Measurements from ENCODE around the gene TMEM106C.

TMEM106C gene, protein sequence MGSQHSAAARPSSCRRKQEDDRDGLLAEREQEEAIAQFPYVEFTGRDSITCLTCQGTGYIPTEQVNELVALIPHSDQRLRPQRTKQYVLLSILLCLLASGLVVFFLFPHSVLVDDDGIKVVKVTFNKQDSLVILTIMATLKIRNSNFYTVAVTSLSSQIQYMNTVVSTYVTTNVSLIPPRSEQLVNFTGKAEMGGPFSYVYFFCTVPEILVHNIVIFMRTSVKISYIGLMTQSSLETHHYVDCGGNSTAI

DNA sequence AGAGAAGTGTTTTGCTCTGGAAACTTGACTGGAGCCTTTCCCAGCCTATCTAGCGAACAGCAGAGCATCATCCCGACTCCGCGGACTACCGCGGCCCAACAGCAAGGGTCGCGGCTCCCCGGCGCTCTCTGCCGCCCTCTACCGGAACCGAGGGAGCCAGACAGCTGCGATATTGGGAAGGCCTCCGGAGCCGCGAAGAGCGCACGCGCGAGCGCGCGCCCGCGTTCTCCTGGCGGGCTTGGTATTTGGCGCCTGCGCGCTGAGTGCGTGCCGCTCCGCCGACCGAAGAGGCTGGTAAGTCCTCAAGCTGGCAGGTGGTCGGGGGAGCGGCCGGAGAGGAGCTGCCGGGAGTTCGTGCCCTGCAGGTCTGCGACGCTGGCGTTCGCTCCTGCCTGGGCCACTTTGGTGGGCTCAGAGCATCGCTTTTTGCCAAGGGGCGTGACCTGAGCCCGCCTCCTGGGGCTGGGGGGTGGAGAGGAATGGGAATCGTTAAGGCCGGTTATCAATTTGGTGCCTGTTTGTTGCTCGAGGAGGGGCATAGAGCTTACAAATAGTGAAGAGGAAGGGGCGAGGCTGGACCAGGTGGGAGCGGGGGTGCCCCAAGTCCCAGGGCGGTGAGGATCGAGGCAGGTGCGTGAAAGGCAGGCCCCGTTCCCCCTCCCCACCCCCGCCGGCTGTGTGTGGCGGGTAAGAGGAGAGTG, at the start of gene TMEM106C:
Gene TMEM106C, plus strand, starts transcription at position 257 of the 701 bp plus-strand sequence. CDS start 641 bp downstream, outside the sequence.
- TF ChIP-seq GATA3 (IDR thresholded peaks at IDR 0.05; ENCODE audit: low read depth, low read length) (no peak), GATA2 (IDR thresholded peaks at IDR 0.05; ENCODE audit: low read depth, low read length) (no peak)

DNA sequence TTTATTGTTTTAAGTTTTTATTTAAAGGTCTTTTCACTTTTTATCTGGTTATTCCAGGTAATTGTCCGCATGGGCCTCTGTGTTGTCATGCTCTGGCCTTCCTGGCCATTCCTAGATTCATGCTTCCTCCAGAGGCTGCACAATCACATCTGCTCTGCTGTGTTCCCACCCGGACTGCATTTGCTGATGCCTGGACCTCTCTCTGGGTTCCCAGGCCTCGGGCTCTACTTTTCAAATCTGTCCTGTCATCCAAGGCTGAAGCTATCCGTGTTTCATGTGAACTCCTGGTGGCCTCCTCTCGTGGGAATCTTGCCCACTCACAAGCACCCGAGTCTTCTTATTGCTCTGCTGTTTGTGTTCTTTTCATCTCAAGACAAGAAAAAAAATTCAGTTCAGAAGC, 42.5 kb upstream of the TMEM106C start:
- TF ChIP-seq GATA3 (IDR thresholded peaks at IDR 0.05; ENCODE audit: low read depth, low read length) (no peak), GATA2 (IDR thresholded peaks at IDR 0.05; ENCODE audit: low read depth, low read length) (no peak)

DNA sequence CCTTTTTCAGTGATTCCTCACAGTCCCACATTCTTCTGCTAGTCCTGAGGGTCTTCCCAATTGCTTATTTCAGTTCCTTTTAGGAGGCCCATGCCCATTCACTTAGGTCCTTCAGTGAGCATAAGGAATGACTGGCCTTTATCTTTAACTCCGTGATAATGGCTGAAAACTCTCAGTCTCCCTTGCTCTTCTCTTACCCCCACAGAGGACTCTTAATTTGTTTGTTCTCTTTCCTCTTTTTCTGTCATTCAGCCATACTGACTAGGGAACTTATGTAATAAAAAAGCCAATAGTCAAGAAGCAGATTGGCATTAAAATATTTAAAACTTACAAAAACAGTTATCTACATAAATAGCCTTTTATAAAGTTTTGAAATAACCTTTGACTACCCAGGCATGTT, 41.5 kb upstream of the TMEM106C start:
- TF ChIP-seq GATA2 (IDR thresholded peaks at IDR 0.05; ENCODE audit: low read depth, low read length): no peak
- no peak for TF ChIP-seq GATA3 (IDR thresholded peaks at IDR 0.05; ENCODE audit: low read depth, low read length)

DNA sequence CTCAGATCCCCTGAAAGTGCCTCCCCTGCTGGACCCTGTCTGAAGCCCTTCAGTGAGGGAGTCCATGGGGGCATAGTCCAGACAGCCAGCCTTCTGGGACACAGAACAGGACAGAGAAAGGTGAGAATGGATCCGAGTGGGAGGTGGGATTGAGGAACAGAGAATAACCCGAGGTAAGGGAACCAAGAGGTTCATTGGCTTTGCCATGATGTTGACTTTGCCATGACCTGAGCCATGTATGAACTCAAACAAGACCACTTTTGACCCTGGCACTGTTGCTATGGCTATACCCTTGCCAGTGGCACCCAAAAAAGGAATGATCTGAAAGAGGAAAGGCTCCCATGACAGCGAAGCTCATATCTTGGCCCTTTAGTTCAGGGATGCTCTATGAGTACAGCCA, 36.0 kb upstream of the TMEM106C start:
- TF ChIP-seq GATA3 (IDR thresholded peaks at IDR 0.05; ENCODE audit: low read depth, low read length): no peak
- no peak for TF ChIP-seq GATA2 (IDR thresholded peaks at IDR 0.05; ENCODE audit: low read depth, low read length)

DNA sequence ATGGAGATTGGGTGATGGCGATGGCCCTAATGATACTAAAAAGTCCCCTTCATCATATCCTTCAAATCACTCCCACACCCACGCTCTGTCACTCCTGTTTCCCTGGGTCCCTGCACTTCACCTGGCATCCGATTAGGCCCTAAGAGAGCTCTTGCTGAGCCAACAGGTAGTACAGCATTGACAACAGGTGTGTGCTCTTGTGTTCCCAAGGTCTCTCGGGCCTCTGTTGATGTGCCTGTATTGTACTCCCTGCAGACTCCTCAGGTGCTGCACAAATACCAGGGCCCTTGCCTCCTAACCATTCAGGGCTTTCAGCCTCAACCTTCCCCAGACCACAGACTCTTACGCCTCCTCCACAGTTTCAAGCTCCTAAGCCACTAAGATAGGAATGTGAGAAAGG, 32.8 kb upstream of the TMEM106C start:
- no peak for TF ChIP-seq GATA2 (IDR thresholded peaks at IDR 0.05; ENCODE audit: low read depth, low read length)
- TF ChIP-seq GATA3 (IDR thresholded peaks at IDR 0.05; ENCODE audit: low read depth, low read length): no peak

DNA sequence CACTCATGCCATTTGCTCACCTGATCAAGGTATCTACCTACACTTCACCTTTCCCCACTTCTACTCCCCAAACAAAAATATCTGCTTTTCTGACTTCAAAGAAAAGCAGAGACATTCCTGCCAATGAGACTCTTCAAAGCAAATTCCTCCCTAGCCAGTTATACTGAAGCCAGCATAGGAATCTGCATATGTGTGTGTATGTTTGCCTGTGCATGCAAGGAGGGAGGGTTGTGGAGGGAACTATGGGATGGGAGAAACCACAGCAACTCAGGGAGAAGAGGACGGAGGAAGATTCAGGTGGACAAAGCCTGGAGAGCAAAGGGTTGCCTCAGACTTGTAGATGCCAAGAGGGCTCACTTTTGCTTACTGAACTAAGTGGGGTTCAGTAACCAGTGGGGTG, 32.2 kb upstream of the TMEM106C start:
- TF ChIP-seq GATA3 (IDR thresholded peaks at IDR 0.05; ENCODE audit: low read depth, low read length) (no peak), GATA2 (IDR thresholded peaks at IDR 0.05; ENCODE audit: low read depth, low read length) (no peak)

DNA sequence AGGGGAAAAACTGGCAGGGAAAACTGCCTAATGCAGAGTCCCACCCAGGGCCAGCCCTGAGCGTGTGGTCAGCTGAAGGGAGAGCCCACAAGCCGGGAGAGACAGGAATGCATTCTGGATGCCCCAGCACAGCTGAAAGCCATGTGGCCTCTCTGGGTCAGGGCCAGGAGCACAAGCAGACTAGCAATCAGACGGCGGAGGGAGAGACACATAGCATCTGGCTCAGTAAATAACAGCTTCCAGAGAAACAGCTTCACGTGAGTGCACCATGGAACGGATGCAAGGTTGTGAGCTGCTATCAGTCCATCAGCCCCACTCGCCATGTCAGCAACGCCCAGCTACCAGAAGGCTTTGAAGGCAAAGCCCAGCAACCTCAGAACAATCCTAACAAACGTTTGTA, 28.2 kb upstream of the TMEM106C start:
- TF ChIP-seq GATA2 (IDR thresholded peaks at IDR 0.05; ENCODE audit: low read depth, low read length): peak; percentile 94
- peak; percentile 62; the same call in 1 of the 2 replicates for TF ChIP-seq GATA3 (IDR thresholded peaks at IDR 0.05; ENCODE audit: low read depth, low read length)

DNA sequence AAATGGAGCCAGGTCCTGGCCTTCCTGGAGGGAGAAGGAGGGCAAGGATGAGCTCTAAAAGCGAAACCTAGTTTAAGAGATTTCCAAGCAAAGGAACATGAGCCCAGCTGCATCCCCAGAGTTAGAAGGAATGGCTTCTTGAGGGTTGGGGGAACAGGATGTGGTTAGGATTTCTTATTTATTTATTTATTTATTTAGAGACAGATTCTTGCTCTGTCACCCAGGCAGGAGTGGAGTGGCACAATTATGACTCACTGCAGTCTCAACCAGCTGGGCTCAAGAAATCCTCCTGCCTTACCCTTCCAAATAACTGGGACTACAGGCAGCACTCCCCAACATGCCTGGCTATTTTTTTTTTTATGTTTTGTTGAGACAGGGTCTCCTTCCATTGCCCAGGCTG, 25.3 kb upstream of the TMEM106C start:
- TF ChIP-seq GATA2 (IDR thresholded peaks at IDR 0.05; ENCODE audit: low read depth, low read length) (no peak), GATA3 (IDR thresholded peaks at IDR 0.05; ENCODE audit: low read depth, low read length) (no peak)

DNA sequence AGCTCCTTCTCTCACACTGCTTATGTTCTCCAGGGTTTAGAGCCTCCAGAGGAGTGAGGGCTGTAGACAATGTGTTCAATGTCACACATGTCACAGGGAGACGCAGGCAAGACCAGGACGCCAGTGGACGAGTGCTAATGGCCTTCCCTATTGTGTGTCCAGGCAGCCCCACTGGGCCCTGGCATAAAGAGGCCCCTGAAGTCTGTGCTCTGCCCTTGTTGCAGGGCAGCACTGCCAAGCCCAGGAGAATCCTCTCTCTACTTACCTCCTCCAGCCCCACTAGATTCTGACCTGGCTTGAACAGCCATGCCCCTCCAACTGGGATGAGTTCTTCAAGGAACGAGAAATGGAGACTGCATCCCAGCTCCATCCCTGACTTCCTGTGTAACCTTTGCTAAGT, 24.8 kb upstream of the TMEM106C start:
- TF ChIP-seq GATA3 (IDR thresholded peaks at IDR 0.05; ENCODE audit: low read depth, low read length) (no peak), GATA2 (IDR thresholded peaks at IDR 0.05; ENCODE audit: low read depth, low read length) (no peak)

DNA sequence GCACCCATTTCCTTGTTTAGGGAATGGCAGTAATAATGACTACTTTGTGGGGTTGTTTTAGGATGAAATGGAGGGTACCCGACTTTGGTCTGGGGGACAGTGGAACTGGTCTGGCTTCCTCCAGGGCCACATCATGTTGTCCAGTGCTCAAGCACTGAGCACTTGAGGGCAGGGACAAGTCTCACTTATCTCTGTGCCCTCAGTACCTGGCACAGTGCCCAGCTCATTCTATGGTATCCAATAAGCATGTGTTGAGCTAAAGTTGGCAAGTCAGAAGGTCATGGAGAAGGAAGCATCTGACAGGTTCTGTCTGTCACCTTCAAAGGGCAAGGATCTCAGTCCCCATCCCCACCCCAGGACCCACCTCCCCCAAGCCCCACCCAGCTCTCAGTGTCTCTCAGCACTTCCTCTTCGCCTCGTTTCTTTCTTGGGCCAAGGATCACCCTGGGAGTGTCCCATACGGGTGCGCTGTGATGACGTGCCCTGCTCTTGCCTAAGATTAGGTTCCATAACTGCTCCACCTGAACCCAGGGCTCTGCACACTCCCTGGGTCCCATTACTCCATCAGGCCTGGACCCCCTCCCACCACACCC, 24.3 kb upstream of the TMEM106C start:
- TF ChIP-seq GATA2 (IDR thresholded peaks at IDR 0.05; ENCODE audit: low read depth, low read length) (no peak), GATA3 (IDR thresholded peaks at IDR 0.05; ENCODE audit: low read depth, low read length) (no peak)

DNA sequence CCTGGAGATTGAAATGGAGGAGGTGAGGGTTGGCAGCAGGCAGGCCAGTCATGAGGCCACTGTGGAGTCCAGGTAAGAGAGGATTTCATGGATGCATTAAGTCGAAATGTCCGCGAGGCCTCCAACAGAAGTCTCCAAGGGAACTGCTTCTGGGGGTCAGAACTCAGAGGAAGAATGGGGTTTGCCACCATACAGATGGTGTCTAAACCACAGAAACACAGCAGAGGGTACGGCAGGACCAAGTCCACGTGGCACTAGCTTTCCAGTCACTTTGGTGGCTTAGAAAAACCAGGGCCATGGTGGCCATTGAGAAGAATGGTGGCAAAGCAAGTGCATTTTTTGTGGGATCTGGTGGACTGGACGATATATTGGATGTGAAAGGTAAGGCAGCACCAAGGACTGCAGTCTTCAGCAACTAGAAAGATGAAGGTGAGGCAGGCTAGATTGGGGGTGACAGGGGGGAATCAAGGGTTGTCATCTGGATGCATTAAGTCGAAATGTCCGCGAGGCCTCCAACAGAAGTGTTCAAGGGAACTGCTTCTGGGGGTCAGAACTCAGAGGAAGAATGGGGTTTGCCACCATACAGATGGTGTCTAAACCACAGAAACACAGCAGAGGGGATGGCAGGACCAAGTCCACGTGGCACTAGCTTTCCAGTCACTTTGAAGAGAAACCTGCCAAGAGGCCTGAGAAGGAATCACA, 22.5 kb upstream of the TMEM106C start:
- TF ChIP-seq GATA2 (IDR thresholded peaks at IDR 0.05; ENCODE audit: low read depth, low read length) (no peak), GATA3 (IDR thresholded peaks at IDR 0.05; ENCODE audit: low read depth, low read length) (no peak)

DNA sequence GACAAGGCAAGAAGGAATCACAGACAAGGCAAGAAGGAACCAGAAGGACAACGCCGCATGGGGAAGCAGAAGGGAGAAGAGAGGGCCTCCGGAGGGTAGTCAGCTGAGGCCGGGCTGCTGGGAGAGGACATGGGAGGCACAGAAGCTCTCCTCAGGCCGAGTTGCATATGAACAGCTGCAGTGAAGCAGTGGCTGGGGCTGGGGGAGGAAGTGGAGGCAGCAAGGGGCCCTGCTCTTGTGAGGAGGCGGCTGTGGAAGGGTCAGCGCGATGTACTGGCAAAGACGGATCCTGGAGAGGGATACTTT, 22.0 kb upstream of the TMEM106C start:
- TF ChIP-seq GATA2 (IDR thresholded peaks at IDR 0.05; ENCODE audit: low read depth, low read length) (no peak), GATA3 (IDR thresholded peaks at IDR 0.05; ENCODE audit: low read depth, low read length) (no peak)

DNA sequence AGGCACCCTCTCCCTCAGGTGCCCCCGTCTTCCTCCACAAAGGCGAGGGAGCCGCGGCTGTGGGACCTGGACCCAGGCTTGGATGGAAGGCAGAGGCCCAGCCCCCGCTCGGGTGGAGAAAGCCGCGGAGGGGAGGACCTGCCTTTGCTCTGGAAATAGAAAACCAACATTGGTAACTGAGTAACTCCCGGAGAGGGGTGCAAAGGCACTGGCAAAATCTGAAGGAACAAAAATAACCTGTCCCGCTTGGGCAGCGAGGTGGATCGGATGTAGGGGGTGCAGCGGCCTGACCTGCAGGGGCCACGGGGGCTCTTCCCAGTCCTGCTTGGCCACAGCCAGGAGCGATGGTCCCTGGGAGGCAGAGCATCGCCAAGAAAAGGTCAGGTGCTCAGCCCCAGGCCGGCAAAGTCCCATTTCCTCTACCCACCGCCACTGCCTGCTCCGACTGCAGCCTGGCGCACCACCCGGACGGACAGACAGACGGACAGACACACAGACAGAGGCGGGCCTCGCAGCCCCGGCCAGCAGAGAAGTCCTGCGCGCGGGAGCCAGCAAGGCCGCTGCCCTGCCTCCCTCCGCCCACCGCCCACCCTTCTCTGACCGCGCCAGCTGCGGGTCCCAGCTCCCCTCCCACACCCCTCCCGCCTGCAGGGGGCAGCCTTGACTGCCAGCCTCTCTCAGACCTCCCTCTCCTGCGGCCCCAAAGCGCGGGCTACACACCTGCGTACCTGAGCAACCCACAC, 21.4 kb upstream of the TMEM106C start:
- TF ChIP-seq GATA2 (IDR thresholded peaks at IDR 0.05; ENCODE audit: low read depth, low read length): no peak
- no peak for TF ChIP-seq GATA3 (IDR thresholded peaks at IDR 0.05; ENCODE audit: low read depth, low read length)

Data from SH-SY5Y (cell line).